GM20000 (cell line): ENCODE measurements around the gene NR1H2.
"Not testable (repeated sequence)": the region's sequence is repeated elsewhere in the genome, so short reads cannot be mapped to it uniquely, and the experiment has no call there.

ENCODE experiments used
- DNase-seq: peaks from one replicate; pipeline ENCODE4 v3.0.0; 2012; ENCODE audit warnings: low spot score
- CTCF ChIP-seq: IDR thresholded peaks from 2 replicates; pipeline ENCODE4 v1.5.1; 2012; ENCODE audit warnings: mild to moderate bottlenecking, control low read depth; ENCODE audit errors: extremely low read depth, missing control alignments

NR1H2 gene

GRCh38 chr19:50334741-50335421, 41.4 kb upstream of the NR1H2 start:
- no peak for TF ChIP-seq CTCF
- DNase-seq = no peak

- DNase-seq = not testable (repeated sequence)
Measured at GRCh38 chr19:50337031-50337430, 39.2 kb upstream of the NR1H2 start.

- no peak for DNase-seq
- TF ChIP-seq CTCF = no peak
Measured at GRCh38 chr19:50340331-50340730, 35.9 kb upstream of the NR1H2 start.

GRCh38 chr19:50341091-50341564, 35.1 kb upstream of the NR1H2 start:
- DNase-seq = peak; percentile 52
- no peak for TF ChIP-seq CTCF

GRCh38 chr19:50344661-50345318, 31.5 kb upstream of the NR1H2 start:
- TF ChIP-seq CTCF = no peak
- peak; percentile 63 for DNase-seq

- peak; percentile 16 for DNase-seq
Measured at GRCh38 chr19:50347089-50347581, 29.1 kb upstream of the NR1H2 start.

- no peak for DNase-seq
Measured at GRCh38 chr19:50349277-50350057, 26.8 kb upstream of the NR1H2 start.

More at GRCh38 chr19:50349277-50350057, 26.8 kb upstream of the NR1H2 start:
- no peak for TF ChIP-seq CTCF
